ENCODE results near the gene PDGFC. TPM values are rescaled to one million over a fixed set of nuclear protein-coding genes. Genes with fewer than 3 reads are reported as not detected.

The PDGFC gene
- total RNA-seq, 1 experiment from 2014 or later = 9.8 TPM

DNA sequence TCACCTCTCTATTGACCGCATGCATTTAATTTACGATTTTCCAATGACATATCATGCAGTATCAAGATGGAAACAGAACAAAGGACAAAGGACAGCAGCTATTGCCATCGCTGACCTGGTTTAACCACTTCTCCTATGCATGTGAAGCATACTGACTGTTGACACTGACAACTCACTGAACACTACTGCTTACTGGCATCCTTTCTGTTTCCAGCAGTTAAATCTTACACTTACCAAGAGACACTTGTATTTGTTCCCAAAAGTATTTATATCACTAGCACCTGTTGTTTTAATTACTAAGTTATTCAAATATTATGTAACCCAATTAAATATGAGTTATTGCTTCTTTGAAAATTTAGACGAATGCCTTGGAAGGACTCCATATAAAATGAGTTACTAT, 176.7 kb downstream of the PDGFC start:
- no peaks in the 10 kb centered on the region for H3K9me3 ChIP-seq (ENCODE audit: control insufficient read depth in 1 of 2, insufficient read depth in 1 of 2, low read depth in 1 of 2, low read length in 2 of 2)
- RAD21 ChIA-PET (ENCODE audit: low non-redundant PET in 1 of 2, low total read pairs in 2 of 2, uncharacterized antibody in 2 of 2, unreplicated experiment in 2 of 2) = no interaction called here
- 0 out of 4 replicates have a peak, but pooled peaks cover 0 to 3% of the 10 kb centered on the region in 2 experiments for H3K4me1 ChIP-seq (ENCODE audit: control insufficient read depth in 1 of 2, insufficient read depth in 2 of 2, low read length in 2 of 2)
- intact Hi-C loops (cut with micrococcal nuclease) = no loop called here
- no peak overlapping the region for H3K27ac ChIP-seq (ENCODE audit: low read depth, low read length)
- no peaks in the 10 kb centered on the region for H4K20me1 ChIP-seq (ENCODE audit: insufficient read depth)
- no peaks in the 10 kb centered on the region for H3K27me3 ChIP-seq (ENCODE audit: insufficient read depth, low read length)
- H3K4me3 ChIP-seq (replicated peaks in 1 of 2; ENCODE audit: low read depth in 1 of 2, low read length in 2 of 2) = no peak overlapping the region
- no peaks in the 10 kb centered on the region for H3K79me2 ChIP-seq (ENCODE audit: insufficient read depth, low read length)
- no peak overlapping the region for H3K9ac ChIP-seq (ENCODE audit: low read length)
- H3K9me2 ChIP-seq (ENCODE audit: insufficient read depth) = no peaks in the 10 kb centered on the region
- no peaks in the 10 kb centered on the region for H3K36me3 ChIP-seq (ENCODE audit: control insufficient read depth in 1 of 2, insufficient read depth in 2 of 2, low read length in 2 of 2)
- POLR2A ChIA-PET = no interaction called here
- no peak overlapping the region for H3K4me2 ChIP-seq (ENCODE audit: low read length)
- H2AFZ ChIP-seq (ENCODE audit: low read depth, low read length, poor library complexity, severe bottlenecking) = no peak overlapping the region
- CTCF ChIA-PET = no interaction called here
- DNase-seq (ENCODE audit: low read depth, low spot score) = no peak
- BruUV-seq (replicated peaks) = no TSS peak
- TF ChIP-seq CTCF (IDR thresholded peaks at IDR 0.05 in 2 of 3, conservative IDR thresholded peaks at IDR 0.05 in 1 of 3; ENCODE audit: borderline replicate concordance in 1 of 3, insufficient read depth in 1 of 3, low read depth in 2 of 3, low read length in 2 of 3) = no peak
- no peak for TF ChIP-seq ZFX (IDR thresholded peaks at IDR 0.05)
- no peak for TF ChIP-seq ELF1 (IDR thresholded peaks at IDR 0.05; ENCODE audit: borderline replicate concordance, low read depth)
- no peak for TF ChIP-seq MAX (IDR thresholded peaks at IDR 0.05)
- TF ChIP-seq ZNF274 (IDR thresholded peaks at IDR 0.05; ENCODE audit: low read depth, low read length) = no peak
- no peak for ATAC-seq

- Histone ChIP-seq H3K9me3 (ENCODE audit: control insufficient read depth in 1 of 2, insufficient read depth in 1 of 2, low read depth in 1 of 2, low read length in 2 of 2) (no peaks in the 10 kb centered on the region), H3K27me3 (ENCODE audit: insufficient read depth, low read length) (no peaks in the 10 kb centered on the region), H3K4me2 (ENCODE audit: low read length) (no peak overlapping the region), H3K4me1 (ENCODE audit: control insufficient read depth in 1 of 2, insufficient read depth in 2 of 2, low read length in 2 of 2) (0 out of 4 replicates have a peak, but pooled peaks cover 0 to 3% of the 10 kb centered on the region in 2 experiments), H3K27ac (ENCODE audit: low read depth, low read length) (no peak overlapping the region; the same call in 1 of the 2 replicates), H2AFZ (ENCODE audit: low read depth, low read length, poor library complexity, severe bottlenecking) (no peak overlapping the region), H3K9ac (ENCODE audit: low read length) (no peak overlapping the region), H3K4me3 (replicated peaks in 1 of 2; ENCODE audit: low read depth in 1 of 2, low read length in 2 of 2) (no peak overlapping the region), H4K20me1 (ENCODE audit: insufficient read depth) (no peaks in the 10 kb centered on the region), H3K36me3 (ENCODE audit: control insufficient read depth in 1 of 2, insufficient read depth in 2 of 2, low read length in 2 of 2) (no peaks in the 10 kb centered on the region), H3K9me2 (ENCODE audit: insufficient read depth) (no peaks in the 10 kb centered on the region), H3K79me2 (ENCODE audit: insufficient read depth, low read length) (no peaks in the 10 kb centered on the region)
- ChIA-PET CTCF (no interaction called here), RAD21 (ENCODE audit: low non-redundant PET in 1 of 2, low total read pairs in 2 of 2, uncharacterized antibody in 2 of 2, unreplicated experiment in 2 of 2) (no interaction called here), POLR2A (no interaction called here)
- DNase-seq (ENCODE audit: low read depth, low spot score) (no peak), ATAC-seq (no peak)
- TF ChIP-seq, protein P1, sequence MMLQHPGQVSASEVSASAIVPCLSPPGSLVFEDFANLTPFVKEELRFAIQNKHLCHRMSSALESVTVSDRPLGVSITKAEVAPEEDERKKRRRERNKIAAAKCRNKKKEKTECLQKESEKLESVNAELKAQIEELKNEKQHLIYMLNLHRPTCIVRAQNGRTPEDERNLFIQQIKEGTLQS (IDR thresholded peaks at IDR 0.05) = no peak
- no peak for TF ChIP-seq SIN3A (IDR thresholded peaks at IDR 0.05; ENCODE audit: low read depth)
- TF ChIP-seq JUND (IDR thresholded peaks at IDR 0.05) = no peak
- TF ChIP-seq TCF7L2 (IDR thresholded peaks at IDR 0.05; ENCODE audit: borderline replicate concordance, extremely low read depth, insufficient read depth, insufficient read length) = no peak
- no peak for TF ChIP-seq ZBTB33 (IDR thresholded peaks at IDR 0.05; ENCODE audit: extremely low read depth, insufficient replicate concordance, low read length)
- no peak for TF ChIP-seq FOSL1 (IDR thresholded peaks at IDR 0.05; ENCODE audit: low read depth)
- no peak for TF ChIP-seq POLR2A (IDR thresholded peaks at IDR 0.05; ENCODE audit: borderline replicate concordance, extremely low read depth, insufficient read depth, insufficient read length)
- no peak for TF ChIP-seq MAX (IDR thresholded peaks at IDR 0.05)
- TF ChIP-seq ZNF274 (IDR thresholded peaks at IDR 0.05; ENCODE audit: low read depth, low read length) = no peak
- no peak for TF ChIP-seq EZH2 (IDR thresholded peaks at IDR 0.05)
- TF ChIP-seq EGR1 (IDR thresholded peaks at IDR 0.05; ENCODE audit: low read depth) = no peak
- TF ChIP-seq POLR2AphosphoS5 (IDR thresholded peaks at IDR 0.05; ENCODE audit: low read depth, low read length) = no peak
- TF ChIP-seq RAD21 (IDR thresholded peaks at IDR 0.05; ENCODE audit: low read depth) = no peak
- intact Hi-C loops (cut with micrococcal nuclease) = no loop called here
- no TSS peak for BruUV-seq (replicated peaks)
Observed at GRCh38 chr4:156792462-156793085, 179.0 kb downstream of the PDGFC start.
